Measurements from ENCODE around the gene TMEM98.

- no peak for TF ChIP-seq CTCF (IDR thresholded peaks at IDR 0.05; ENCODE audit: insufficient read depth, low read length, poor library complexity, severe bottlenecking)
- no peak for TF ChIP-seq EZH2phosphoT487 (conservative IDR thresholded peaks at IDR 0.05; ENCODE audit: low read length)
These were observed 36.6 kb downstream of the TMEM98 start for GRCh38 chr17:32964541-32964940.
